NCI-H345 treated with DMSO at 0.1 percent for 48 hours (cell line): ENCODE data around the gene BCLAF1.
"Not testable (repeated sequence)": the region's sequence is repeated elsewhere in the genome, so short reads cannot be mapped to it uniquely, and the experiment has no call there.

Source experiments
- DNase-seq: peaks from one replicate; lab custom pipeline; 2025; ENCODE audit not compliant: unreplicated experiment; lab: John Stamatoyannopoulos, UW

The BCLAF1 gene

GRCh38 chr6:136249336-136249735 lies 40.3 kb downstream of the BCLAF1 start:
- DNase-seq: no peak

GRCh38 chr6:136244061-136244616 lies 45.5 kb downstream of the BCLAF1 start:
- no peak for DNase-seq

- DNase-seq: no peak
Measured at GRCh38 chr6:136236466-136237293, 53.0 kb downstream of the BCLAF1 start.

- no peak for DNase-seq
Measured at GRCh38 chr6:136235233-136235564, 54.4 kb downstream of the BCLAF1 start.

GRCh38 chr6:136232701-136233100 lies 56.9 kb downstream of the BCLAF1 start:
- DNase-seq: no peak

GRCh38 chr6:136230219-136230853 lies 59.3 kb downstream of the BCLAF1 start:
- no peak for DNase-seq

- DNase-seq: no peak
Measured at GRCh38 chr6:136228814-136229213, 60.8 kb downstream of the BCLAF1 start.

GRCh38 chr6:136226674-136227377 lies 62.8 kb downstream of the BCLAF1 start:
- no peak for DNase-seq

- peak; percentile 23 for DNase-seq
Measured at GRCh38 chr6:136226027-136226673, 63.5 kb downstream of the BCLAF1 start.

GRCh38 chr6:136225496-136225895 lies 64.2 kb downstream of the BCLAF1 start:
- no peak for DNase-seq

GRCh38 chr6:136224974-136225373 lies 64.7 kb downstream of the BCLAF1 start:
- DNase-seq: not testable (repeated sequence)

GRCh38 chr6:136216503-136217401 lies 72.9 kb downstream of the BCLAF1 start:
- DNase-seq: no peak

- no peak for DNase-seq
Measured at GRCh38 chr6:136213853-136214252, 75.8 kb downstream of the BCLAF1 start.

- no peak for DNase-seq
Measured at GRCh38 chr6:136213012-136213539, 76.6 kb downstream of the BCLAF1 start.

GRCh38 chr6:136212608-136213007 lies 77.0 kb downstream of the BCLAF1 start:
- no peak for DNase-seq

GRCh38 chr6:136210398-136211165 lies 79.1 kb downstream of the BCLAF1 start:
- no peak for DNase-seq

- DNase-seq: no peak
Measured at GRCh38 chr6:136209496-136209895, 80.2 kb downstream of the BCLAF1 start.

GRCh38 chr6:136208783-136209182 lies 80.9 kb downstream of the BCLAF1 start:
- DNase-seq: no peak
